ENCODE data around the gene SPATA31D1.

SPATA31D1 gene

DNA sequence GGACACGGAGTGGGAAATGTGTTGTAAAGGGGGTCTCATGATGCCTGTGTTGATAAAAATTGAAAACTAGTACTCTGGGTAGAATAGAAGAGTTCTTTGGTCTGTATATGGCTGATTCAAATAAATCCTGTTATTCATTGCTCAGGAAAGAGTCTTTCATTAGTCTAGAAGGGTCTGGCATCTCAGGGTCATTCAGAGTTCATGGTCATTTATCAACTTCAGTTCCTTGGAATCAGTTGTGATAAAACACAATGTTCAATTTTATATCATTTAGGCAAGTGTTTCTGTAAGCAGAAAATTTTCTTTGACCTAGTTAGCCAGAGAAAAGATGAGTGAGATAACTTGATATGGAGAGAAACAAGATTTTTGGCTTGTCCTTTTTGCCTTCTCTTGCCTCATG is 36.3 kb downstream of the SPATA31D1 start:
- no peaks in the 10 kb centered on the region for H3K27me3 ChIP-seq (ENCODE audit: insufficient read depth, low read depth, severe bottlenecking)
- H3K36me3 ChIP-seq, result no peaks in the 10 kb centered on the region
- H3K4me3 ChIP-seq (ENCODE audit: low read depth, low read length), result no peak overlapping the region
- H3K9me3 ChIP-seq (ENCODE audit: severe bottlenecking), result no peaks in the 10 kb centered on the region
- no peak for DNase-seq
- TF ChIP-seq, protein P1, sequence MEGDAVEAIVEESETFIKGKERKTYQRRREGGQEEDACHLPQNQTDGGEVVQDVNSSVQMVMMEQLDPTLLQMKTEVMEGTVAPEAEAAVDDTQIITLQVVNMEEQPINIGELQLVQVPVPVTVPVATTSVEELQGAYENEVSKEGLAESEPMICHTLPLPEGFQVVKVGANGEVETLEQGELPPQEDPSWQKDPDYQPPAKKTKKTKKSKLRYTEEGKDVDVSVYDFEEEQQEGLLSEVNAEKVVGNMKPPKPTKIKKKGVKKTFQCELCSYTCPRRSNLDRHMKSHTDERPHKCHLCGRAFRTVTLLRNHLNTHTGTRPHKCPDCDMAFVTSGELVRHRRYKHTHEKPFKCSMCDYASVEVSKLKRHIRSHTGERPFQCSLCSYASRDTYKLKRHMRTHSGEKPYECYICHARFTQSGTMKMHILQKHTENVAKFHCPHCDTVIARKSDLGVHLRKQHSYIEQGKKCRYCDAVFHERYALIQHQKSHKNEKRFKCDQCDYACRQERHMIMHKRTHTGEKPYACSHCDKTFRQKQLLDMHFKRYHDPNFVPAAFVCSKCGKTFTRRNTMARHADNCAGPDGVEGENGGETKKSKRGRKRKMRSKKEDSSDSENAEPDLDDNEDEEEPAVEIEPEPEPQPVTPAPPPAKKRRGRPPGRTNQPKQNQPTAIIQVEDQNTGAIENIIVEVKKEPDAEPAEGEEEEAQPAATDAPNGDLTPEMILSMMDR (IDR thresholded peaks at IDR 0.05; ENCODE audit: low read depth, low read length), result no peak
- no peak overlapping the region for H3K27ac ChIP-seq

DNA sequence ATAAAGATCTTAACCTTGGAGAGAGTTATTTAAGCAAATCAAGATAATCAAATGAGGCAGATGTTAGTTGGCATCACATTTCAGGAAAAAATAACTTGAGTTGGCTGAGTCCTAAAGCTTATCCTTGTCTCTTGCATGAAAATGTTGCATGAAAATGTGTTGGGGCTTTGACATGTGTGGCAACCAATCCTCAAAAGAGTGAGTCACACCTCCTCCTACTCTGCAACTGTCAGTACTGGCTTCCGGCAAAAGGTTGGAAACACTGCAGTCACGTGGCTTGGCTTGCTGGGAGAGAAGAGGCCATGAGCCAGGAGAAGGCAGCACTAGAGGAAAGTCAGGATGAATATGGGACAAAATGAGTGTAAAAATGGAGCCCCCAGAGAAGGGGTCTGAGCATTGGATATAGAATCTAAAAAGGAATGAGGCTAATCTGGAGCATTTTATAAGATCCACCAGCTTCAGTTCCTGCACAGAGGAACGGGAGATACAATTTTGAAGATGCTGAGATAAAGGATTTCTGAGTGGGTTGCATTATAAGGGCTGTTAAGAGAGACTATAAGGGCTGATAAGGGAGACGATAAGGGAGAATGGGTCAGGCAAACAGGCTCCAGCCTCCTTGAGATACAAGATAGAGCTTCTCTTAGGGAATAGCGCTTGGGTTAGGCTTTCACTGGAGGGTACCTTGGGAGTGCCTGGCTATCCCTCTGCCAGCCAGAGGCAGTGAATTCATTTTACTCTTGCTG is 43.1 kb downstream of the SPATA31D1 start:
- H3K36me3 ChIP-seq, result no peaks in the 10 kb centered on the region
- no peak overlapping the region for H3K27ac ChIP-seq
- H3K27me3 ChIP-seq (ENCODE audit: insufficient read depth, low read depth, severe bottlenecking), result no peaks in the 10 kb centered on the region
- no peak overlapping the region for H3K4me3 ChIP-seq (ENCODE audit: low read depth, low read length)
- no peaks in the 10 kb centered on the region for H3K9me3 ChIP-seq (ENCODE audit: severe bottlenecking)
- DNase-seq, result peak; percentile 57
- TF ChIP-seq, protein P1 (IDR thresholded peaks at IDR 0.05; ENCODE audit: low read depth, low read length), result no peak

DNA sequence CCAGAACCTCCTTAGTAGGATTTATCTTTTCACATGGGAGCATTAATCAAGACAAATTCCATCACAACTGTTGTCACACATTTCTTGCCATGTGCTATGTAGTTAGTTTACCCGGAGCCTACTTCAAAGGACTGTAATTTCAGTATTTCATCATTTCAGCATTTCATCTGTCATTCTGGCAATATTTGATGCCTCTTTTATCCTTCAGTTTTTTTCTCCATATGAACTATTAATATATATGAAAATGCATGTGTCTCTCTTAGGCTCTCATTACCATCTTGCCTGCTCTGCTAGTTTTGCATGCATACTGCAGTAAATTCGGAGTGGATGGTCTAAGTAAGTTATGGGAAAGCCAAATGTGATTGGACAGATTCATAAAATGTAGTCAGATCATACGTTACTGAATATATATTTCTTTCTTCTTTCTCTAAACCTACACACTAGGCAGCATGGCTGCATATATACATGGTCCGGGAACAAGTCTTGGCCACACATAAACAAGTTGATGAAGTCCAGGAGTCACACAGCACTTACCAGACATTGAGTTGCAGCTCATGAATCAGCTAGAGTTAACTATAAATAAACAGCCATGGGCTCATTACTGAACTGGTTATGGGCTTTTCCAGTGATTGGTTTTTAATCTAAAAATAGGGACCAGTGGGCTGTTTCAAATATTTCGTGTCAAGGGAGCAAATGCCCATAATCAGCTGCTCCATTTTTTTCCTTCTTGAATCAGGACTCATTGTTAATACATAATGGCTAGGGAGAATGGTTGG is 46.6 kb downstream of the SPATA31D1 start:
- Histone ChIP-seq H3K27me3 (ENCODE audit: insufficient read depth, low read depth, severe bottlenecking) (no peaks in the 10 kb centered on the region), H3K36me3 (no peaks in the 10 kb centered on the region), H3K27ac (no peak overlapping the region), H3K4me3 (ENCODE audit: low read depth, low read length) (no peak overlapping the region), H3K9me3 (ENCODE audit: severe bottlenecking) (no peaks in the 10 kb centered on the region)
- TF ChIP-seq, protein P1 (IDR thresholded peaks at IDR 0.05; ENCODE audit: low read depth, low read length), result no peak
- no peak for DNase-seq

DNA sequence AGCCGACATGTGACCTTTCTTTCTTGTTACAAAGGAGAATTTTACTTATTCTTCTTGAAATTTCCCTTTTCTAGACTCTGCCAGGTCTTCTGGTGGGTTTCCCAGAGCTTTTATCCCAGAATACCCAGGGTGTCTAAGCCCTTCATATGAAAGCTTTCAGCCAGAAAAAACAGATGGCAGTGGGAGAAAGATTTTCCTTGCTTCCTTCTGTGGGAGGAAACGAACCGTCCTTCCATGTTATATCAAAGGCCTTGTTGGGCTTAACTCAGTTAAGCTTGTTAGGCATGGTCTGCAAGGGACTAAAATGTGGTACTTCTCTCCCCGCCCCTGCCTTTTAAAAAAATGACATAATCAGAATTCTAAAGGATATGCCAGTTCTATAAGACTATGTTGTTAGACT is 47.5 kb downstream of the SPATA31D1 start:
- TF ChIP-seq, protein P1 (IDR thresholded peaks at IDR 0.05; ENCODE audit: low read depth, low read length), result no peak
- no peak overlapping the region for H3K27ac ChIP-seq
- H3K9me3 ChIP-seq (ENCODE audit: severe bottlenecking), result no peaks in the 10 kb centered on the region
- no peak overlapping the region for H3K4me3 ChIP-seq (ENCODE audit: low read depth, low read length)
- H3K36me3 ChIP-seq, result no peaks in the 10 kb centered on the region
- no peaks in the 10 kb centered on the region for H3K27me3 ChIP-seq (ENCODE audit: insufficient read depth, low read depth, severe bottlenecking)
- DNase-seq, result peak; percentile 26

DNA sequence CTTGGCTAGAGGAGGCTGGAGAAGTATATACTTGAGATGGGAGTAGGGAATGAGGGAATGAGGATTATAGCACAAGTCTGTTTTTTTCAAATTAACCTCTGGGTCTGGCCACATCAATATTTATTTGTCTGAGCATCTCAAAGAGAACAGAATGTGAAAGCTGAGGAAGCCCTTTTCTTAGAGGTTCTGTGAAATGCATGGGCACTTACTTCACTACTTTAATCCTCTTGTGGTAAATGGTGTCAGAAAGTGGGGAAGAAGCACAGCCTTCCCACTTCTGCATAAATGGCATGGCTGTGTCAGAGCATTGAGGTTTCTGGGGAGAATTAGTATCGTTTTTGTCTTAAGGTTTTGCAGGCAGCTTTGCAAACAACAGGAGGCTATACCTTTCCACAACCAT is 48.6 kb downstream of the SPATA31D1 start:
- no peak for DNase-seq
- TF ChIP-seq, protein P1 (IDR thresholded peaks at IDR 0.05; ENCODE audit: low read depth, low read length), result no peak
- Histone ChIP-seq H3K27ac (no peak overlapping the region), H3K27me3 (ENCODE audit: insufficient read depth, low read depth, severe bottlenecking) (no peaks in the 10 kb centered on the region), H3K9me3 (ENCODE audit: severe bottlenecking) (no peaks in the 10 kb centered on the region), H3K36me3 (no peaks in the 10 kb centered on the region), H3K4me3 (ENCODE audit: low read depth, low read length) (no peak overlapping the region)
